Fibroblast of the conjunctiva (primary cell): ENCODE data around the gene OTOG.
"Not testable (repeated sequence)": the region's sequence is repeated elsewhere in the genome, so short reads cannot be mapped to it uniquely, and the experiment has no call there.

Experiments
- DNase-seq: peaks from one replicate; pipeline ENCODE4 v3.0.0-alpha.2; 2010; ENCODE audit warnings: low read depth

Gene OTOG

DNA sequence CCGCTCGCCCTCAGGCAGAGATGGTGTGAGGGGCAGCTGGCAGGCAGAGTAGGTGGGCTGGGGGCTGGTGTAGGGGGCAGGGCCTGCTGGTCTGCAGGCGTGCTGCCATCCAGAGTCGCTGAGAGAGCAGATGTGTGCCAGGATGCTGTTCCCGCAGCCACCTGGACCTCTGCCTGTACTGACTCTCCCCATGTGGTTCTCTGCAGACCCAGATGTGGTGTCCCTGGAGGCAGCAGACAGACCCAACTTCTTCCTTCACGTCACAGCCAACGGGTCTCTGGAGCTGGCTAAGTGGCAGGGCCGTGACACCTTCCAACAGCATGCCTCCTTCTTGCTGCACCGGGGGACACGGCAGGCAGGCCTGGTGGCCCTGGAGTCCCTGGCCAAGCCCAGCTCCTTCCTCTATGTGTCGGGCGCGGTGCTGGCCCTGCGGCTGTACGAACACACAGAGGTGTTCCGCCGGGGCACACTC, 58.6 kb downstream of the OTOG start:
- DNase-seq, result no peak

DNA sequence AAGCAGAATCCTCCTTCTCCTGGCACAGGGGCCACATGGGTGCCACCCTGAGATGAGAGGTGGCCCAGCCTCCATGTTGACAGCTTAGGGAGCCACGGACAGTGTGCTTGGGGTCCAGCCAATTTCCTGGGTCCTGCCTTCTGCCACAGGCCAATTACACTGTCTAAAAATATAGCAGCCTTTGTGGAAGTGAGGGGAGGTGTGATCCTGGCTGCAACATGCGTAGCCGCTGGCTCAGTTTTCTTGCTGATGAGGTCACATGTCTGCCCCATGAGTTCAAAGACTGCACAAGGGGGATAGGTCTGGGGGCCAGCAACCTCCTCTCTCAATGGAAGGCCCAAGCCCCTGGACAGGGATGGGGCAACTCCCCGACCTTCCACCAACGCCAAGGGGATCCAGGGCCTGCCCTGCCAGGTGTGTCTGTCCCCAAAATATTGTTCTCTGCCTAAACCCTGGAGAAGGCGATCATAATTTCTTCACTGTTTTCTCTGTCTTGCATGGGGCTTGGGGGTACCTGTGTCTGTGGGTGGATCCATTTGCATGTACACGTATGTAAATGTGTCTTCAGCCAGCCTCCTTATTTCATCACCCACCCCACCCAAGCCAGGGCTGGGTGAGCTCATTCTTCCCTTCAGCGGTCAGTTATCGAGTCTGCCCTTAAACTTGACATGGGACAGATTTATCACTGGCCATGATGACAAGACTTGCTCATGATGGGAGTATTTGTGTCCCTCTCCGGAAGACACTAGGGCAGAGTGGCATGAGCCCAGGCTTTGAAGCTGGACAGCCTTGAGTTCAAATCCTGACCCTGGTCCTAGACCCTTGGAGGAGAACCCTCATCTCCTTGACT, 59.4 kb downstream of the OTOG start:
- DNase-seq, result no peak

DNA sequence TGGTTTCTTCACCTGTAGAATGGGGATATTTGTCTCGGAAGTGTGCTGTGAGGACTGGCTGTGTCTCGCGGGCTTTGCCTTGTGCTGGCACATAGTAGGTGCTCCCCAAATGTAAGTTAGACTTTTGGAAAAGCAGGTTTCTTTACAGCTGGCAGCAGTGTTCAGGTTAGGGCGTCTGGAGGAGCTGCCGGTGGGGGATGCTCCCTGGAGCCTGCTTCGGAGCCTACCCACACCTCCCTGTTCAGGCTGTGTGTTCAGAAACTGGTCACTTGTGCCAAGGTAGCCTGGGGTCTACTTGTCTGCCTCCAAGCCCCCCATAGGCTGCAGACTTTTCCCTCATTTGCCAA, 60.0 kb downstream of the OTOG start:
- DNase-seq, result no peak

- no peak for DNase-seq
Observed at GRCh38 chr11:17607591-17608570, 60.8 kb downstream of the OTOG start.

DNA sequence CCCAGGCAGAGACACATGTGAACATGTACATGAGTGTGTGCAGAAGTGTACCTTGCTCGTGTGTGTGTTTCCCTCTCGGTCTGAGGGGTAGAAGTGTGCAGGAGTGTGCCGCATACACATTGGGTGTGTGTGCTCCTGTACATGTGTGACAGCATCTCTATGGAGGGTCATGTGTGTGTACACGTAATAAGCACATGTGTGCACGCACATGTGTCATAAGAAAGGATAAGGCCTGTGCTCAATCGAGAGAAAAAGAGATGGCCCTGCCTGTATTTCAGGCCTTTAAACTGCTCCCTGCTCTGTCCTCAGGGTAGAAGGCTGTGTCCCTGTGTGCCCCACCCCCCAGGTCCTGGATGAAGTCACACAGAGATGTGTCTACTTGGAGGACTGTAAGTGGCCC, 61.8 kb downstream of the OTOG start:
- DNase-seq, result no peak

GRCh38 chr11:17609291-17610084, 62.4 kb downstream of the OTOG start:
- no peak for DNase-seq

GRCh38 chr11:17610085-17610894, 63.2 kb downstream of the OTOG start:
- no peak for DNase-seq

DNA sequence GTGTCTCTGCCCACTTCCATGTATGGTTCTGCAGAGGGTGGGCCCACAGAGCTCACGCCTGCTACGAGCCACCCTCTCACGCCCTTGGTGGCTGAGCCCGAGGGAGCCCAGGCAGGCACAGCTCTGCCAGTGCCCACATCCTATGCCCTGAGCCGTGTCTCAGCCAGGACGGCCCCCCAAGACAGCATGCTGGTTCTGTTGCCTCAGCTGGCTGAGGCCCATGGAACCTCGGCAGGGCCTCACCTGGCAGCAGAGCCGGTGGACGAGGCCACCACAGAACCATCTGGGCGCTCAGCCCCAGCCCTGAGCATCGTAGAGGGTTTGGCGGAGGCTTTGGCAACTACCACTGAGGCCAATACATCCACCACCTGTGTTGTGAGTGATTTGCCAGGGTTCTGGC, 64.0 kb downstream of the OTOG start:
- no peak for DNase-seq

- no peak for DNase-seq
Observed at GRCh38 chr11:17611503-17612220, 64.6 kb downstream of the OTOG start.

DNA sequence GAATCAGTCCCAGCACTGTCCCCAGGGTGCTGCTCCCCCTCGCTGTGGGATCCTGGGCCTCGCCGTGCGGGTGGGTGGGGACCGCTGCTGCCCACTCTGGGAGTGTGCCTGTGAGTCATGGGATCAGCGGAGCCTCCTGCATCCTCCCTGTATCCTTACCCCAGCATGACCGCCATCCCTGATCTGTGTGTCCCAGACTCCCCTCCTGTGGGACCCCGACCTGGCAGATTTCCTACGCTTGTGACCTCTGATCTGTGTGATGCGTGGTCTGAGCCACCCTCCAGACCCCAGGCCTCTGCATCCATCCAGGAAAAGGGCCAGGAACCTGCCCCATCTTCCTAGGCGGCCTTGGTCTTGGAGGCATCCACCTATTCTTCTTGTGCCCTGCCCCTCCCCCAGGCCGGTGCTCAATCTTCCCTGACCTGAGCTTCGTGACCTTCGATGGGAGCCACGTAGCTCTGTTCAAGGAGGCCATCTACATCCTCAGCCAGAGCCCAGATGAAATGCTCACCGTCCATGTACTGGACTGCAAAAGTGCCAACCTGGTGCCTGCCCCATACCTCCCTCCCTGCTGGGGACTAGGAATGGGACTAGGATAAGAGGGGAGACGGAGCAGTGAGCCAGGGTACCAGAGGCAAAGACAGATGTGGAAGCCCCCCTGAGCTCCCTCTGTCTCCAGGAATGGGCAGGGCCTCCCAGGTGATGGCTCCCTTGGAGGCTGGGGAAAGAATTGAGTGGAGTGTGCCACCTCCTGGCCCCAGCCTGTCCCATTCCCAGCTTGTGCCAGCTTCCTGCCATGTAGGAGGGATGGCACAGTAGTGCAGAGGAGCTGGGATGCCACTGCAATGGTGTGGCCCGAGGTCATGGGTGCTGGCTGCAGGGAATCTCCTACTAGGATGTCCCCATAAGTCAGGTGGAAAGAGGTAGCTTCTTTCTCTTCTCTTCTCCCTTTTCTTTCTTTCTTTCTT, 65.4 kb downstream of the OTOG start:
- no peak for DNase-seq

DNA sequence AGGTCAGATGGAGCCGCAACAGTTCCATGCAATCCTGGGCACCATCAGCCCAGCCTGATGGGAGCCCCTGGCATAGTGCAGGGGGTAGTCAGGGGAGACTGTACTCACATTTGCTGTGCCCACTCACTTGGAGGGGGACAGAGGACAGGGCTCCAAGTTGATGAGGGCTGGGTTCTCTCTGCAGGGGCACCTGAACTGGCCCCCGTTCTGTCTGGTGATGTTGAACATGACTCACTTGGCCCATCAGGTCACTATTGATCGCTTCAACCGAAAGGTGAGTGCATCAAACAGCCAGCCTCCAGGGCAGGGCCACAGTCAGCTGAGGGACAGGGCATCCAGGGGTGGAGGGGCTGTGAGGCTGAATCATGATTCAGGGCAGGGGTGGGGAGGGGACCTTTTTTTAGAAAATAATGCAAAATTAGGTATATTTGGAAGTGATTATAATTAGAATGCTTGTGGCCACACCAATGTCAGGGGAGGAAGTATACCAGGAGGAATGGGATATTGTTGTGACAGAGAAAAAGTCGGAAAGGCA, 66.4 kb downstream of the OTOG start:
- DNase-seq, result no peak

DNA sequence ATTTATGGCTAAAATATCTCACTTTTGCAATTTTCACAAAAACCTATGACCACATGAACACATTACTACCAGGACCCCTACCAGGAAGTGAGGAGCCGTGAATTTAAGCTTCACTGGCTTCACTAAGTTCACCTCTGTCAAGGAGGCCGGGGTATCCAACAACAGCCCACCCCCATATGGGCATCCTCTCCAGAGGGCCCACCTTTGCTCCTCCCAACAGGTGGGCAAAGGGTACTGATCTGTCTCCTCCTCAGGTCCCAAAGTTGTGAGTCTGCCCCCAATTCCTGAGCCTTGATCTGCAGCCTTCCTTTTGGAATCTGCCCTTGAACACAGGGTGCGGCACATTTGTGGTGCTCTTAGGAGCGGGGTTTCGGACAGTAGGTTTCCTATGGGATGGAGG, 66.9 kb downstream of the OTOG start:
- no peak for DNase-seq

DNA sequence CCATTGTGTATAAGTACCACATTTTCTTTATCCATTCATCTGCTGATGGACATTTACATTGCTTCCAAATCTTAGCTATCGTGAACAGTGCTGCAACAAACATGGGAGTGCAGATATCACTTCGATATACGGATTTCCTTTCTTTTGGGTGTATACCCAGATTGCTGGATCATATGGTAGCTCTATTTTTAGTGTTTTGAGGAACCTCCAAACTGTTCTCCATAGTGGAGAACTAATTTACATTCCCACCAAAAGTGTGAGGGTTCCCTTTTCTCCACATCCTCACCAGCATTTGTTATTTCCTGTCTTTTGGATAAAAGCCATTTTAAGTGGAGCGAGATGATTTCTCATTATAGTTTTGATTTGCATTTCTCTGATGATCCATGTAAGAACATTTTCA, 75.7 kb downstream of the OTOG start:
- not testable (repeated sequence) for DNase-seq

DNA sequence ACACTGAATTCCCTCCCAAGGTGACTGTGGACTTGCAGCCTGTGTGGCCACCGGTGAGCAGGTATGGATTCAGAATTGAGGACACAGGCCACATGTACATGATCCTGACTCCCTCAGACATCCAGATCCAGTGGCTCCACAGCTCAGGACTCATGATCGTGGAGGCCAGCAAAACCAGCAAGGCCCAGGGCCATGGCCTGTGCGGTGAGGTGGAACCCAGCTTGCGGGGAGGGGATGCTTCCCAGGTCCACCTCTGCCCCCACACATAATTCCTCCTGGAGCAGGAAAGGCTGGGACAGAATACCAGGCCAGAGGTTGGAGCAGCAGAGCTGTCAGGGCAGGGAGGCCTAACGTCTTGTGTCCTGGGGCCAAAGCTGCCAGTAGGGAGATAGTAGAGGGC, 82.1 kb downstream of the OTOG start:
- no peak for DNase-seq

DNA sequence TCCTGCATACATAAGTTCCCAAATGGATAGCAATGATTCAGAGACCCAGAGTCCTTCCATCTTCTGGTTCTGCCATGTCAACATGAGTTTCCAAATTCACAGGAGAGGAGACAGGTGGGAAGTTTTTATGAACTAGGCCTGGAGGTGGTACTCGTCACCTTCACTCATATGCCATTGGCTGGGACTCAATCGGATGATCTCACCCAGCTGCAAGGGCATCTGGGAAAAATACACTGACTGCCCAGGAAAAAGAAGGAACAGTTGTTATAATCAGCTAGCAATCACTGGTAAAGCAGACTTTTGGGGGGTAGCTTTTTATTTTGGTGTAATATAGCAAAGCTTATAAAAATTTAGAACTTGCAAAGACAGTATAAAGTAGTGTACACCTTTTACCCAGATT, 83.9 kb downstream of the OTOG start:
- DNase-seq, result no peak

DNA sequence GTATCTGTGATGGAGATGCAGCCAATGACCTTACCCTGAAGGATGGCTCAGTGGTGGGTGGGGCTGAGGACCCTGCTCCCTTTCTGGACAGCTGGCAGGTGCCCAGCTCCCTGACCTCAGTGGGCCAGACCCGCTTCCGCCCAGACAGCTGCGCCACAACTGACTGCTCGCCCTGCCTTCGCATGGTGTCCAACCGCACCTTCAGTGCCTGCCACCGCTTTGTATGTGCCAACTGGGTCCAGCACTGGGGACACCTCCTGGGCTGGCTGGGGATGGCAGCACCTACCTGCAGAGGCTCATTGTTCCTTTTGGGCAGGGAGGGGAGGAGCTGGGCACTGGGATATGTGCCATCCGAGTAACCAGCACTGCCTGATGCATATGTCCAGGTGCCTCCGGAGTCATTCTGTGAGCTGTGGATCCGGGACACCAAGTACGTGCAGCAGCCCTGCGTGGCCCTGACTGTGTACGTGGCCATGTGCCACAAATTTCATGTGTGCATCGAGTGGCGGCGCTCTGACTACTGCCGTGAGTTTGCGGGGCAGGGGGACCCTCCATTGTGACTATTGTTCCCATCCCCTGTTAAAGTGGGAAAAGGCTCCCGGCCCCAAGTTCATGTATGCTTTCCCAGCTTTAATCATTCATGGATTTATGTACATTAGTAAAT, 84.8 kb downstream of the OTOG start:
- DNase-seq, result no peak

DNA sequence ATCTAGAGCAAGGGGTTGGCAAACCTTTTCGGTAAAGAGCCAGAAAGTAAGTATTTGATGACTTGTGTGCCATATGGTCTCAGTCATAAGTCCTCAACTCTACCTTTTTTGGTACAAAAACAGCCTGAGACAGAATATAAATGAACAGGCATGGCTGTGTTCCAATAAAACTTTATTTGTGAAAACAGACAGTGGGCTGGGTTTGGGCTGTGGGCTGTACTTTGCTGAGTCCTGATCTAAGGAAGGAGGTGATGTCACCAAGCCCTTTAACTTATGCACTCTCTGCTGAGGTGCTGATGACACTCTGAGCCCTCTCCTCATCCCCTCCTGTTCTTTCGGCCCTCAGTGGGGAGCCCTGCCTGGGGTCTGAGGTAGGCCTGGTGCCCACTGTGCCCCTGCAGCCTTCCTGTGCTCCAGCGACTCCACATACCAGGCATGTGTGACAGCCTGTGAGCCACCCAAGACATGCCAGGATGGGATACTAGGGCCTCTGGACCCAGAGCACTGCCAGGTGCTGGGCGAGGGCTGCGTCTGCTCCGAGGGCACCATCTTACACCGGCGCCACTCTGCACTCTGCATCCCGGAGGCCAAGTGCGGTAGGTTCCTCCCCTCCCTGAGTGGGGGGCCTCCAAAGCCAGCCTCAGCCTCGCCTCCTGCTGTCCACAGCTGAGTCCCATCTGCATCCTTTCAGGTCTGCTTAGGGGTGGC, 86.4 kb downstream of the OTOG start:
- DNase-seq, result no peak
